Measurements from ENCODE around the gene FCAR. TPM values are rescaled to one million over a fixed set of nuclear protein-coding genes. Genes with fewer than 3 reads are reported as not detected.
"Not testable (repeated sequence)": the region's sequence is repeated elsewhere in the genome, so short reads cannot be mapped to it uniquely, and the experiment has no call there.

Gene FCAR
- polyA plus RNA-seq, 3 donors: 147 to 239 (median 173) TPM

- peaks cover 3 to 14% of the 10 kb centered on the region in 2 donors for H3K4me1 ChIP-seq (ENCODE audit: control insufficient read depth in 1 of 2, insufficient read depth in 2 of 2, low read length in 2 of 2)
- H2AFZ ChIP-seq (ENCODE audit: insufficient read depth, low read depth, low read length, poor library complexity, severe bottlenecking); H3K27ac ChIP-seq (ENCODE audit: low read depth in 1 of 2, low read length in 2 of 2); H3K9ac ChIP-seq (ENCODE audit: insufficient read depth, low read length, poor library complexity, severe bottlenecking); H3K27me3 Mint-ChIP-seq (ENCODE audit: low read depth in 3 of 3); H3K36me3 ChIP-seq (replicated peaks in 1 of 2; ENCODE audit: control insufficient read depth in 1 of 2, insufficient read depth in 2 of 2, low read length in 2 of 2); intact Hi-C loops (cut with micrococcal nuclease); H3K79me2 ChIP-seq (ENCODE audit: insufficient read depth, low read length); H3K4me3 ChIP-seq (replicated peaks in 1 of 3; ENCODE audit: low read depth in 2 of 3, low read length in 3 of 3); H3K4me2 ChIP-seq (replicated peaks; ENCODE audit: extremely low read depth, low read length, poor library complexity, severe bottlenecking); H3K27me3 ChIP-seq (ENCODE audit: control insufficient read depth in 2 of 2, insufficient read depth in 2 of 2, low read length in 2 of 2); H3K36me3 Mint-ChIP-seq; H3K9me3 ChIP-seq (replicated peaks in 1 of 2; ENCODE audit: control insufficient read depth in 1 of 2, insufficient read depth in 1 of 2, low read length in 2 of 2); H4K20me1 ChIP-seq (ENCODE audit: insufficient read depth, low read length); H3K4me3 Mint-ChIP-seq; DNase-seq: not testable (repeated sequence)
- peaks cover 7 to 15% (median 11%) of the 10 kb centered on the region in 7 donors for H3K9me3 Mint-ChIP-seq
- H3K27ac Mint-ChIP-seq: peak within 1 kb of the TSS in 3 of 7 donors; percentile 9 to 25 (median 20)
- 100% methylated on average over 3 of the region's 14 CpGs for WGBS (ENCODE audit: insufficient coverage)
- H3K4me1 Mint-ChIP-seq: peaks cover 22% of the 10 kb centered on the region
Measured at GRCh38 chr19:54832496-54832895, 41.5 kb upstream of the FCAR start, which contains the start of gene KIR2DS4. Gene KIR2DS4 (plus strand): TSS chr19:54832676.

GRCh38 chr19:54835126-54835525 lies 38.9 kb upstream of the FCAR start:
- H3K9ac ChIP-seq (ENCODE audit: insufficient read depth, low read length, poor library complexity, severe bottlenecking); H3K9me3 ChIP-seq (replicated peaks in 1 of 2; ENCODE audit: control insufficient read depth in 1 of 2, insufficient read depth in 1 of 2, low read length in 2 of 2); H2AFZ ChIP-seq (ENCODE audit: insufficient read depth, low read depth, low read length, poor library complexity, severe bottlenecking); H3K27ac ChIP-seq (ENCODE audit: low read depth in 1 of 2, low read length in 2 of 2); H3K4me3 ChIP-seq (replicated peaks in 1 of 3; ENCODE audit: low read depth in 2 of 3, low read length in 3 of 3); H3K27me3 ChIP-seq (ENCODE audit: control insufficient read depth in 2 of 2, insufficient read depth in 2 of 2, low read length in 2 of 2); H3K36me3 ChIP-seq (replicated peaks in 1 of 2; ENCODE audit: control insufficient read depth in 1 of 2, insufficient read depth in 2 of 2, low read length in 2 of 2); H4K20me1 ChIP-seq (ENCODE audit: insufficient read depth, low read length); H3K79me2 ChIP-seq (ENCODE audit: insufficient read depth, low read length); H3K27ac Mint-ChIP-seq; H3K27me3 Mint-ChIP-seq (ENCODE audit: low read depth in 3 of 3); H3K4me2 ChIP-seq (replicated peaks; ENCODE audit: extremely low read depth, low read length, poor library complexity, severe bottlenecking); H3K9me3 Mint-ChIP-seq; intact Hi-C loops (cut with micrococcal nuclease); H3K4me1 ChIP-seq (ENCODE audit: control insufficient read depth in 1 of 2, insufficient read depth in 2 of 2, low read length in 2 of 2); H3K36me3 Mint-ChIP-seq; H3K4me3 Mint-ChIP-seq; DNase-seq: not testable (repeated sequence)
- no CpG with 5 or more reads among the region's 5 CpGs for WGBS (ENCODE audit: insufficient coverage)
- peaks cover 15% of the 10 kb centered on the region for H3K4me1 Mint-ChIP-seq

- H3K9me3 ChIP-seq (replicated peaks in 1 of 2; ENCODE audit: control insufficient read depth in 1 of 2, insufficient read depth in 1 of 2, low read length in 2 of 2); intact Hi-C loops (cut with micrococcal nuclease); H3K79me2 ChIP-seq (ENCODE audit: insufficient read depth, low read length); H3K4me3 Mint-ChIP-seq; H3K36me3 Mint-ChIP-seq; H3K27me3 ChIP-seq (ENCODE audit: control insufficient read depth in 2 of 2, insufficient read depth in 2 of 2, low read length in 2 of 2); H3K9ac ChIP-seq (ENCODE audit: insufficient read depth, low read length, poor library complexity, severe bottlenecking); H3K27ac ChIP-seq (ENCODE audit: low read depth in 1 of 2, low read length in 2 of 2); H3K9me3 Mint-ChIP-seq; H4K20me1 ChIP-seq (ENCODE audit: insufficient read depth, low read length); H3K36me3 ChIP-seq (replicated peaks in 1 of 2; ENCODE audit: control insufficient read depth in 1 of 2, insufficient read depth in 2 of 2, low read length in 2 of 2); H3K4me3 ChIP-seq (replicated peaks in 1 of 3; ENCODE audit: low read depth in 2 of 3, low read length in 3 of 3); H3K4me1 ChIP-seq (ENCODE audit: control insufficient read depth in 1 of 2, insufficient read depth in 2 of 2, low read length in 2 of 2); H2AFZ ChIP-seq (ENCODE audit: insufficient read depth, low read depth, low read length, poor library complexity, severe bottlenecking); H3K4me2 ChIP-seq (replicated peaks; ENCODE audit: extremely low read depth, low read length, poor library complexity, severe bottlenecking): not testable (repeated sequence)
- peaks cover 5 to 13% (median 12%) of the 10 kb centered on the region in 3 donors for H3K27me3 Mint-ChIP-seq (ENCODE audit: low read depth in 3 of 3)
- no CpG with 5 or more reads among the region's 2 CpGs for WGBS (ENCODE audit: insufficient coverage)
- DNase-seq: peak; percentile 74 to 91 (median 83)
- peaks cover 11% of the 10 kb centered on the region for H3K4me1 Mint-ChIP-seq
- peak overlapping the region in 6 of 7 donors; percentile 3 to 89 (median 34) for H3K27ac Mint-ChIP-seq
Measured at GRCh38 chr19:54837522-54837921, 36.5 kb upstream of the FCAR start.

- whole genome bisulfite sequencing (ENCODE audit: insufficient coverage): 35% methylated on average over 2 of the region's 8 CpGs
- H3K4me1 Mint-ChIP-seq: peaks cover 17% of the 10 kb centered on the region
- H3K27ac ChIP-seq (ENCODE audit: low read depth in 1 of 2, low read length in 2 of 2): peak overlapping the region in 1 of 2 donors; percentile 33
- H4K20me1 ChIP-seq (ENCODE audit: insufficient read depth, low read length); H3K4me2 ChIP-seq (replicated peaks; ENCODE audit: extremely low read depth, low read length, poor library complexity, severe bottlenecking); H3K79me2 ChIP-seq (ENCODE audit: insufficient read depth, low read length); H3K4me3 ChIP-seq (replicated peaks in 1 of 3; ENCODE audit: low read depth in 2 of 3, low read length in 3 of 3); H3K36me3 Mint-ChIP-seq; H3K9me3 ChIP-seq (replicated peaks in 1 of 2; ENCODE audit: control insufficient read depth in 1 of 2, insufficient read depth in 1 of 2, low read length in 2 of 2); H3K36me3 ChIP-seq (replicated peaks in 1 of 2; ENCODE audit: control insufficient read depth in 1 of 2, insufficient read depth in 2 of 2, low read length in 2 of 2); H3K27me3 ChIP-seq (ENCODE audit: control insufficient read depth in 2 of 2, insufficient read depth in 2 of 2, low read length in 2 of 2); intact Hi-C loops (cut with micrococcal nuclease); H3K9ac ChIP-seq (ENCODE audit: insufficient read depth, low read length, poor library complexity, severe bottlenecking); H2AFZ ChIP-seq (ENCODE audit: insufficient read depth, low read depth, low read length, poor library complexity, severe bottlenecking): not testable (repeated sequence)
- peak; percentile 37 to 79 (median 66) for DNase-seq
- H3K4me3 Mint-ChIP-seq: peak overlapping the region in 1 of 2 donors; percentile 42
- H3K9me3 Mint-ChIP-seq: peaks cover 2 to 13% (median 5%) of the 10 kb centered on the region in 7 donors
- peak overlapping the region in 2 of 7 donors; percentile 58 to 82 for H3K27ac Mint-ChIP-seq
- peaks cover 0 to 14% of the 10 kb centered on the region in 2 donors for H3K4me1 ChIP-seq (ENCODE audit: control insufficient read depth in 1 of 2, insufficient read depth in 2 of 2, low read length in 2 of 2)
- peaks cover 12 to 27% (median 12%) of the 10 kb centered on the region in 3 donors for H3K27me3 Mint-ChIP-seq (ENCODE audit: low read depth in 3 of 3)
Measured at GRCh38 chr19:54843171-54843570, 30.9 kb upstream of the FCAR start.

Measured in CD14-positive monocyte (primary cell).